ENCODE data around the gene SLC35B1.
"Not testable (repeated sequence)": the region's sequence is repeated elsewhere in the genome, so short reads cannot be mapped to it uniquely, and the experiment has no call there.

The SLC35B1 gene

GRCh38 chr17:49699966-49700575 is 7.7 kb downstream of the SLC35B1 start:
- DNase-seq = no peak

DNA sequence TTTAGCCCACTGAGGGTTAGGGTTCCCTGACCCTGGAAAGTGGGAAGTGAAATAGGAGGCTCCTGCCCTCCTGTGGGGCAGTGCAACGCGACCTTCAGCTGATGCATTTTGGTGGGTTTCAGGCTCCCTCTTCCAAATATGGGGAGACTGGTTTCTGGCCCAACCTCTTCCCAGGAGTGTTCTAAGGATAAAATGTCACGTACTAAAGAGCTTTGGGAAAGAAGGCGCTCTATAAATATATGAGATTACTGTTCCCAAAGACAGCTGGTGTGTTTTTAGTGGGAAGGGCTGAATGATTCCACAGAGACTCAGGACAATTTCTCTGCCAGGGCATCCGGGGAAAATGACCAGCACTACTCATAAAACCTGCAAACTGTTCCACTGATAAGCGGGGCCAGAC is 9.8 kb downstream of the SLC35B1 start:
- DNase-seq = no peak

DNA sequence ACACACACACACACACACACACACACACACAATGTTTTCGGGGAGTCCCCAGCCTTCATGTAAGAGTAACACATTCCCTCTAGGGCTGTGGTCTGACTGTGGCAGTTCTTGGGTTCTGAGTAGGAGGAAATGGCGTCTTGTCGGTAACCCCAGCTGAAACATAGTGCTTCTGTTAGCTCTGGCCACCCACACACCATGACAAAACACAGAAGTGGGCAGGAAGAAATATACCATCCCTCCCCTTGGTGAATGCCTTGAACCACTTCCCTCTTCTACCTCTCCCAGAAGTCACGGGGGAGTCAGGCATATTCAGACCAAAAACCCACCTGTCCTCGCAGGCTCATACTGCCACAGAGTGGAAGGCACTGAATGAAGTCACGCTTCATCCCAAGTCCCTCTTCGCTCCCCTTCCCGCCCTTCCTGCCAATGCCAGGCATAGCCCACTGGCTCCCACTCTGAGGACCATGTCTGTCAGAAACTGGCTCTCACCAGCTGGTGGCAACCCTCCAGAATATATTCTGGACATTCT is 11.5 kb downstream of the SLC35B1 start:
- peak; percentile 83 for DNase-seq

- no peak for DNase-seq
These were observed 12.0 kb downstream of the SLC35B1 start for GRCh38 chr17:49695698-49696232.

GRCh38 chr17:49694847-49695697 is 12.7 kb downstream of the SLC35B1 start:
- DNase-seq = peak; percentile 90

- no peak for DNase-seq
These were observed 15.0 kb downstream of the SLC35B1 start for GRCh38 chr17:49692751-49693150.

DNA sequence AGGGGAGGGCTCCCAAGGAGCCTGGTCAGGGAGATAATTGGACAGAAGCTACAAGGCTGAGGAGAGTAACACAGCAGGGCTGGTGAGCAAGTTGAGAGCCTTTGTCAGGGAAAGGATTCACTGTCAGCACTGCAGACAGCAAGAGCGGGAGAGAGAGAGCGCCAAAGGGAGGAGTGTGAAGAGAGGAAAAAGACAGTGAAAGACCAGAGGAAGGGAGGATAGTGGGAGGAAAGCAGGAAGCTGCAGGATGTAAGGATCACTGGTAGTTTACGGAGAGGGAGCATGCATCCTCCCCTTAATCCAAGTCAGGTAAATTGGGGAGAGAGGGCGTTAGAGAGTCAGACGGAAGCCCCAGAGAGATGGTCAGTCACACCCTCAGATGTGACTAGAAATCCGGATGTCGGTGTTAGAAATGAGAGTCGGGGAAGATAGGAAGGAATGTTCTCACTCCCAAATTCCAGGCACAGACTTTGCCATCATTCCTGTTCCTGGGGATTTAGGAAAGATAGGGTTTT is 16.0 kb downstream of the SLC35B1 start:
- DNase-seq = no peak

GRCh38 chr17:49691086-49691676 is 16.6 kb downstream of the SLC35B1 start:
- no peak for DNase-seq

GRCh38 chr17:49690256-49690655 is 17.5 kb downstream of the SLC35B1 start:
- no peak for DNase-seq

- no peak for DNase-seq
These were observed 18.9 kb downstream of the SLC35B1 start for GRCh38 chr17:49688848-49689247.

- no peak for DNase-seq
These were observed 19.8 kb downstream of the SLC35B1 start for GRCh38 chr17:49687878-49688491.

- DNase-seq = no peak
These were observed 26.4 kb downstream of the SLC35B1 start for GRCh38 chr17:49681106-49681979.

DNA sequence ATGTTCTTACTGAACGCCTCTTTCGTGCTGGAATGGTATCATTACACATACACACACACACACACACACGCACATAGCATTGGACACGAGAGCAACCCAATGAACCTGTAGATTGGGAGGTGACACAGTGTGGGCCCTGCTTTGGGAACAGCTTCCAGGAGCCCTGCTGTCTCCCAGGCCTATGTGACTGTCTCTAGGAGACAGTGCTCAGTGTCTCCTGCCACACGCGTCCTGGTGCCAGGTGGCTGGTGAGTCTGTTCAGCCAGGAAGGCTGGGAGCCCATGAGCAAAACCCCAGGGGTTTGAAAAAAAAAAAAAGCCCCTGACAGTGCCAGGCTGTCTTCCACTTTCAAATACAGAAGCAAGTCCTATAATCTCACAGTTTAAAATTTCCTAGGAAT is 27.4 kb downstream of the SLC35B1 start:
- no peak for DNase-seq

GRCh38 chr17:49677933-49678847 is 29.6 kb downstream of the SLC35B1 start, which contains the start of gene SPOP:
TSS of gene SPOP (minus strand) at chr17:49678097. CDS start at chr17:49622810, 55,287 bp downstream.
- peak; percentile 99 for DNase-seq

GRCh38 chr17:49677134-49677932 is 30.4 kb downstream of the SLC35B1 start:
- peak; percentile 98 for DNase-seq

- DNase-seq = no peak
These were observed 31.4 kb downstream of the SLC35B1 start for GRCh38 chr17:49676276-49676868.

- DNase-seq = no peak
These were observed 33.3 kb downstream of the SLC35B1 start for GRCh38 chr17:49674507-49674906.

- not testable (repeated sequence) for DNase-seq
These were observed 34.1 kb downstream of the SLC35B1 start for GRCh38 chr17:49673679-49674078.

GRCh38 chr17:49670641-49671040 is 37.1 kb downstream of the SLC35B1 start:
- DNase-seq = no peak

All from activated effector memory CD4-positive, alpha-beta T cell treated with anti-CD3 and anti-CD28 coated beads, Interleukin-2, amount 50 U/mL, for 16 hours (primary cell).